K562 treated with DMSO at 1 percent for 4 hours (cell line): ENCODE results near the gene AKR1C1. TPM values are rescaled to one million over a fixed set of nuclear protein-coding genes. Genes with fewer than 3 reads are reported as not detected.

Source experiments
- total RNA-seq: library from RNA; unstranded; fragments of 300-600 nt; gene quantifications from 2 replicates; pipeline ENCODE4 v1.2.3, GENCODE V29; 2022; ENCODE audit not compliant: insufficient read depth

Gene AKR1C1
- total RNA-seq, result 107 and 184 TPM in 2 replicates

DNA sequence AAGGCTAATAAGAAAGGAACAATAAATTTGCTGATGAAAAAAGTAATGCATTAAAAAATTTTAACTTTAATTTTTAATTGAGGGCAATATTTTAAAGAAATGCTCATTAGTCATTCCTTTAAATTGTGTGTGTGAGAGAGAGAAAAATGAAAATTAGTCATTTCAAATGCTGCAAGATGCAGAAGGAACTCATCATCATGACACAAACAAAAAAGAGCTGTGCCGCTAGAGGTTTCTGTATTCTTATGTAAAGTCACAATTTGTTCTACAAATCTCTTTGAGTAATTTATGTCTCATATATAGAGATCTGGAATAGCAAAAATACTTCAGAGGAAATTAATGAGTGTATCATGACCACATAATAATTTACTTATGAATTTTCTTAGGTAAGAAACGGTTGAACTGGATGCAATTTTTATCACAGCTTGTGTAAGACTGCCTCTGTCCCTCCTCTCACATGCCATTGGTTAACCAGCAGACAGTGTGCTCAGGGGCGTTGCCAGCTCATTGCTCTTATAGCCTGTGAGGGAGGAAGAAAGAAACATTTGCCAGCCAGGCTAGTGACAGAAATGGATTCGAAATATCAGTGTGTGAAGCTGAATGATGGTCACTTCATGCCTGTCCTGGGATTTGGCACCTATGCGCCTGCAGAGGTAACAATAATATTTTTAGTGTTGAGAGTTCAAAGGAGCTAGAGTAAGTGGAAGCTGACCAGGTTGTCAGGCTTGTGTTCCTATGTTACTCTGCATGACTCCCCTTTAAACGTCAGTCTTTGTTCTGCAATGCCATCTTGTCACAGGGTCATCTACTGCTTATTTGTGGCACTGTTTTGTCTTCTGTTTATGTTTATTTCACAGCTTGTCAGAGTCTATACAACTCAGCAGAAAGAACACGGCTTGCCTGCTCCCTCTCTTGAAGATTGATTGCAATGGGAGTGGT is at the start of gene AKR1C1:
TSS of gene AKR1C1 (plus strand) at position 540 of the 939 bp plus-strand sequence. CDS start at position 570, 30 bp downstream.

DNA sequence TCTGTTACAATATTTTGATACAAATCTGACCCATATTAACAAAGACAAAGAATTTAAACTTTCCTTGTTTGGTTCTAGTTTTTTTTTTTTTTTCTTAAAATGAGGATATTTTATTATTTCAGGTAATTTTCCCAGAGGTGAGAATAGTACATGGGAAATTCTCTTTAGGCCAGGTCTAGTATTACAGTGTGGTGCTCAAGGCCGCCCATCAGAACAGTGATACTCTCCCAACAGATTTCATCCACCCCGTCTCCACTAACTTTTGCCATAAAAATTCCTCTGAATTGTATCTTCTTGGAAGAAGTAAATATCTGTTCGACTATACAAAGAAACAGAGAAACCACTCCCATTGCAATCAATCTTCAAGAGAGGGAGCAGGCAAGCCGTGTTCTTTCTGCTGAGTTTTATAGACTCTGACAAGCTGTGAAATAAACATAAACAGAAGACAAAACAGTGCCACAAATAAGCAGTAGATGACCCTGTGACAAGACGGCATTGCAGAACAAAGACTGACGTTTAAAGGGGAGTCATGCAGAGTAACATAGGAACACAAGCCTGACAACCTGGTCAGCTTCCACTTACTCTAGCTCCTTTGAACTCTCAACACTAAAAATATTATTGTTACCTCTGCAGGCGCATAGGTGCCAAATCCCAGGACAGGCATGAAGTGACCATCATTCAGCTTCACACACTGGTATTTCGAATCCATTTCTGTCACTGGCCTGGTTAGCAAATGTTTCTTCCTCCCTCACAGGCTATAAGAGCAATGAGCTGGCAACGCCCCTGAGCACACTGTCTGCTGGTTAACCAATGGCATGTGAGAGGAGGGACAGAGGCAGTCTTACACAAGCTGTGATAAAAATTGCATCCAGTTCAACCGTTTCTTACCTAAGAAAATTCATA is 40.2 kb downstream of the AKR1C1 start, which contains the start of gene AKR1C2:
TSS of gene AKR1C2 (minus strand) at position 731 of the 903 bp plus-strand sequence. CDS start at position 709, 22 bp downstream.

Other genes with a start within 250 kb of the AKR1C1 start
- 7.6 and 10.5 TPM in 2 replicates for gene AKR1E2, start 137.2 kb upstream of the AKR1C1 start, total RNA-seq
- gene AKR1C2, start 40.4 kb downstream of the AKR1C1 start, total RNA-seq, result 44.2 and 77.4 TPM in 2 replicates
- 8.1 and 29.1 TPM in 2 replicates for gene AKR1C3, start 131.0 kb downstream of the AKR1C1 start, total RNA-seq
- not detected in 2 replicates for gene AKR1C8, start 221.7 kb downstream of the AKR1C1 start, total RNA-seq
- gene AKR1C4, start 233.4 kb downstream of the AKR1C1 start, total RNA-seq, result not detected in 2 replicates